HFF-Myc (cell line): Measurements from ENCODE around the gene MYT1.

Experiments used
- DNase-seq: peaks from one replicate; pipeline ENCODE4 v3.0.0-alpha.2; 2011; ENCODE audit warnings: low read depth; ENCODE audit errors: extremely low read depth
- H3K4me3 ChIP-seq: replicated peaks from 2 replicates; pipeline ENCODE4 v1.5.1; 2011; ENCODE audit warnings: low read depth, mild to moderate bottlenecking, control low read depth, low read length
- CTCF ChIP-seq: IDR thresholded peaks from 2 replicates; pipeline ENCODE4 v1.5.1; 2012; ENCODE audit warnings: mild to moderate bottlenecking, low read depth, low read length, control low read depth; ENCODE audit errors: missing control alignments

MYT1 gene

GRCh38 chr20:64216910-64217309 lies 52.7 kb downstream of the MYT1 start:
- no peak for DNase-seq
- no peak overlapping the region for H3K4me3 ChIP-seq
- TF ChIP-seq CTCF: no peak

DNA sequence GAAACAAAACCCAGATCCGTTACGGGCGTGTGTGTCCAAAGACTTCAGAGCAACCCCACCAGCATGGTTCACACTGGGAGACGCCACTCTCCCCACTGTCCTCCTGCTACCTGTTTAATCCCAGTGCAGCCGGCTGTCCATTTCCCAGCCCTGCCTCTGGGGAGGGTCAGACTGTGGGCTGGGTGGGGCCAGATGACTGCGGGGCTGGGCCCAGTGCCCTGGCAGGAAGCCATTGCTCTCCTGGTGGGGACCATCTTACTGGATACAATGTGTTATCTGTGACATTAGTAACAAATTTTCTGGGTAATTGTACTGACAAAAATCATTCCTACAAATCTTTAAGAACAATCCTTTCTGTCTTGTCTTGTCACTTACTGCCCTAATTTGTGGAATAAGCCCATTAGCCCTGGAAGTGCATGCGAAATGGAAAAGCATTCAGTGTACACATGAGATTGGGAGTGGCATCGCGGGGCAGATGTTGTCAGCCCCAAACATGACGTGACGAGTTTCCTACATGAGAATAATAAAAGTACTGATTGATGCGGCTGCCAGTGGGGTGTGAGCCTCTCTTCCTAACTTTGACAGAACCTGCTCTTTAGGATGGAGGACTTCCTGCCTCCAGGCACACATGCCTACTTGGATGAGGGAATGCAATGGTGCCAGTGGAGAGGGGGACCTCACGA lies 53.4 kb downstream of the MYT1 start:
- no peak for TF ChIP-seq CTCF

DNA sequence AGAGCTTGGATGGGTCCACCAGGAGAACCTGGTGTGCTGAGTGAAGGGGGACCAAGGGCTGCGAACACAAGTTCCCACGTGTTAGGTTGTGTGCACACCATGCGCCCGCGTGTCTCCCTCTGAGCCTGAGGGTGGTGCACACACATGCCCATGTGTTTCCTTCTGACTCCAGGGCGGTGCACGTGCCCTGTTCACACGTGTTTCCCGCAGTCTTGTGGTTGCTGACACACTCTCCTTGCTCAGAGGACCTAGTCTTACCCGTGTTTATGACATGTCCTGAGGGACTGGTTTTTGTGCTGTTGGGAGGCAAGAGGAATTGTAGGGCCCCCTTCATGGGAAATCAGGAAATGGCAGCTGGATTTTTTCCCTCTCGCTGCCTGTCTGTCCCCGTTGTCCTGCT lies 55.0 kb downstream of the MYT1 start:
- DNase-seq: no peak
- no peak overlapping the region for H3K4me3 ChIP-seq
- TF ChIP-seq CTCF: no peak

More for the DNA sequence above, 53.4 kb downstream of the MYT1 start:
- DNase-seq: no peak
- H3K4me3 ChIP-seq: no peak overlapping the region

GRCh38 chr20:64219730-64220129 lies 55.5 kb downstream of the MYT1 start:
- no peak for DNase-seq
- no peak for TF ChIP-seq CTCF
- no peak overlapping the region for H3K4me3 ChIP-seq

GRCh38 chr20:64220420-64220819 lies 56.2 kb downstream of the MYT1 start:
- DNase-seq: no peak
- no peak for TF ChIP-seq CTCF

DNA sequence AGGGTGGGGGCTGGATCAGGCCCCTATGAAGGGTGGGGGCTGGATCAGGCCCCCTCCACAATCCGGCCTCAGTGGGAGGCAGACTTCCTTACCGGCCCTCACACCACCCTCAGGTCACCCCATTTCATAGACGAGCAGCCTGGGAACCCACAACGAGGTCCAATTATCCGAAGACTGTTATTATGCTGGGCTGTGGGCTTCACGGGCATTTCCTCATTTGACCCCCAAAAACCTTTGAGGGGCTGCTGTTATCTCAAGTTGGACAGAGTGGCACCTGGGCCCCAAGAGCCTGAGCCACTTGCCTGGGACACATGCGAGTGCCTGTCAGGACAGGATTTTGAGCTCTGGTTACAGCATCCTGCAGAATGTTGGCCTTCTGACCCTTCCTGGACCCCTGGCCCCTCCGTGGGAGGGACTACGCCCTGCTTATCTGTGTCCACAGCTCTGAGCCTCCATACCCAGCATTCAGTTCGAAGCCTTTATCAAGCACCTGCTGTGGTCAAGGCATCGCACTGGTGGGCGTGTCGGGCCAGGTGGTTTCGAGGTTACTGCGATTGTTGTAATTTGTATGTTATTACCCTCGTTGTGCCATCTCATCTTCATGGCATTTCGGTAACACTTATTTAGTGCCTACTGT lies 56.8 kb downstream of the MYT1 start:
- TF ChIP-seq CTCF: no peak
- H3K4me3 ChIP-seq: no peak overlapping the region
- no peak for DNase-seq

More at GRCh38 chr20:64220420-64220819, 56.2 kb downstream of the MYT1 start:
- no peak overlapping the region for H3K4me3 ChIP-seq
